SU-DHL-6 (cell line): ENCODE results near the gene FGFRL1.

Experiments
- H2AFZ ChIP-seq: fragments of 200-600 bp; sonication (generic); 2 replicates; pipeline ENCODE4 v1.6.1; 2014; ENCODE audit warnings: low read depth, mild to moderate bottlenecking, moderate library complexity, mixed read lengths, antibody characterized with exemption, low read length; ENCODE audit not compliant: severe bottlenecking
- H3F3A ChIP-seq: fragments of 200-600 bp; shearing (Covaris generic); 2 replicates; pipeline ENCODE4 v1.6.0; 2016; ENCODE audit warnings: antibody characterized with exemption, mild to moderate bottlenecking; ENCODE audit not compliant: insufficient read depth
- H3K27ac ChIP-seq: fragments of 200-600 bp; sonication (generic); 2 replicates; pipeline ENCODE4 v1.5.1; 2016; ENCODE audit warnings: low read depth, mild to moderate bottlenecking, low read length, moderate library complexity, mixed read lengths
- H3K27me3 ChIP-seq: fragments of 200-600 bp; sonication (generic), shearing (Covaris generic); 2 replicates; pipeline ENCODE4 v1.6.0; 2014; ENCODE audit warnings: mild to moderate bottlenecking, low read length
- H3K36me3 ChIP-seq: fragments of 200-600 bp; sonication (generic); 2 replicates; pipeline ENCODE4 v1.6.1; 2014; ENCODE audit warnings: mild to moderate bottlenecking, low read length, mixed read lengths
- H3K4me2 ChIP-seq: fragments of 300-600, 200-600 bp; shearing (Covaris generic), sonication (generic); 2 replicates; pipeline ENCODE4 v1.6.0; 2014; ENCODE audit warnings: low read length, low read depth, mild to moderate bottlenecking; ENCODE audit not compliant: poor library complexity, severe bottlenecking
- H3K4me3 ChIP-seq: fragments of 200-600 bp; sonication (generic); 2 replicates; pipeline ENCODE4 v1.5.1; 2014; ENCODE audit warnings: antibody characterized with exemption, low read length, mild to moderate bottlenecking, mixed read lengths; ENCODE audit not compliant: insufficient read depth, poor library complexity, severe bottlenecking
- H3K79me2 ChIP-seq: fragments of 200-600 bp; sonication (generic); 2 replicates; pipeline ENCODE4 v1.6.1; 2014; ENCODE audit warnings: mild to moderate bottlenecking, low read length, moderate library complexity; ENCODE audit not compliant: insufficient read depth
- H3K9ac ChIP-seq: fragments of 200-600 bp; sonication (generic); 2 replicates; pipeline ENCODE4 v1.7.0; 2014; ENCODE audit warnings: mild to moderate bottlenecking, low read length
- H3K9me2 ChIP-seq: fragments of 200-600 bp; sonication (generic); replicated peaks from 2 replicates; pipeline ENCODE4 v1.6.1; 2014; ENCODE audit warnings: low read length; ENCODE audit not compliant: insufficient read depth
- H3K9me3 ChIP-seq: fragments of 200-600 bp; sonication (generic); 2 replicates; pipeline ENCODE4 v1.6.1; 2014; ENCODE audit warnings: low read length, mixed read lengths; ENCODE audit not compliant: insufficient read depth
- H4K20me1 ChIP-seq: fragments of 200-600 bp; sonication (generic); 2 replicates; pipeline ENCODE4 v1.6.1; 2014; ENCODE audit warnings: low read depth, mild to moderate bottlenecking, antibody characterized with exemption, low read length, moderate library complexity, mixed read lengths
- EZH2phosphoT487 ChIP-seq: fragments of 200-600 bp; sonication (generic), shearing (Covaris generic); conservative IDR thresholded peaks from 2 replicates; pipeline ENCODE4 v1.6.1; 2018; ENCODE audit warnings: mild to moderate bottlenecking, antibody characterized with exemption, low read length, moderate library complexity, mixed read lengths
- TF ChIP-seq, protein P1 (sequence below): fragments of 200-600 bp; sonication (generic); IDR thresholded peaks from one replicate; pipeline ENCODE4 v1.5.1; 2017; ENCODE audit warnings: antibody characterized with exemption, mild to moderate bottlenecking, low read length, moderate library complexity; ENCODE audit not compliant: insufficient read depth, poor library complexity, severe bottlenecking

FGFRL1 gene

DNA sequence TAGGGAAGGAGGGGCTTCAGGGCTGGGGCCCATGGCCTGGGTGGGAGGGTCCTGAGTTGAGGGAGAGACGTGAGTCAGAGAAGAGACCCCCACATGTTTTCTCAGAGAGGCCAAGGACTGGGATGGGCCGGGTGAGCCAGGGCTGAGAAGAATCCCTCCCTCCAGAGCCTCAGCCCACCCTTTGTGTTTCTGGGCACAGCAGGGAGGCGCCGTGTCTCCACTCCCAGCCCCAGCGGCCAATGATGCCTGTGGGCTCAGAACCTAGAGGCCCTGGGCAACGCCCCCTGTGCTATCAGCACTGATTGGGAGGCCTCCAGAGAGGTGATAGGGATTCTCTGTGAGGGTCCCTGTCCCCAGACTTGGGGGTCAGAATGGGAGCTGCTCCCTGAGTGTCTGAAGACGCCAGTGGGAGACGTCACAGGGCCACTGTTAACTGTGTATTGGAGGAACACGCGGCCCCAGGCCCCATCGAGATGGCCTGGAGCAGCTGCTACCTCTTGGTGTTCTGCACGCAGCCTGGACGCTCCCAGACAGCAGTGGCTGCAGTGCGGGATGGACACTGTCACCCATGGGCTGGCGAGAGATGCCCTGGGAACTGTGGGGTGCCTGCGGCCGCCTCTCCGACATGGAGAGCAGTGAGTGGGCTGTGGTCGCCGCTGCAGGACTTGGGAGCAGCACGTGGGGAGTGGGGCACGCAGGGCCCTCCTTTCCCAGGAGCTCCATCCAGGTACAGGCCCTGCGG lies 8.5 kb downstream of the FGFRL1 start:
- H3K36me3 ChIP-seq, result no peaks in the 10 kb centered on the region
- H3F3A ChIP-seq, result no peaks in the 10 kb centered on the region
- no peak overlapping the region for H3K9ac ChIP-seq
- H3K4me3 ChIP-seq, result no peak overlapping the region
- no peak overlapping the region for H3K27ac ChIP-seq
- no peaks in the 10 kb centered on the region for H3K27me3 ChIP-seq
- H2AFZ ChIP-seq, result no peak overlapping the region
- H3K4me2 ChIP-seq, result no peak overlapping the region
- no peak for TF ChIP-seq EZH2phosphoT487
- TF ChIP-seq, protein P1, sequence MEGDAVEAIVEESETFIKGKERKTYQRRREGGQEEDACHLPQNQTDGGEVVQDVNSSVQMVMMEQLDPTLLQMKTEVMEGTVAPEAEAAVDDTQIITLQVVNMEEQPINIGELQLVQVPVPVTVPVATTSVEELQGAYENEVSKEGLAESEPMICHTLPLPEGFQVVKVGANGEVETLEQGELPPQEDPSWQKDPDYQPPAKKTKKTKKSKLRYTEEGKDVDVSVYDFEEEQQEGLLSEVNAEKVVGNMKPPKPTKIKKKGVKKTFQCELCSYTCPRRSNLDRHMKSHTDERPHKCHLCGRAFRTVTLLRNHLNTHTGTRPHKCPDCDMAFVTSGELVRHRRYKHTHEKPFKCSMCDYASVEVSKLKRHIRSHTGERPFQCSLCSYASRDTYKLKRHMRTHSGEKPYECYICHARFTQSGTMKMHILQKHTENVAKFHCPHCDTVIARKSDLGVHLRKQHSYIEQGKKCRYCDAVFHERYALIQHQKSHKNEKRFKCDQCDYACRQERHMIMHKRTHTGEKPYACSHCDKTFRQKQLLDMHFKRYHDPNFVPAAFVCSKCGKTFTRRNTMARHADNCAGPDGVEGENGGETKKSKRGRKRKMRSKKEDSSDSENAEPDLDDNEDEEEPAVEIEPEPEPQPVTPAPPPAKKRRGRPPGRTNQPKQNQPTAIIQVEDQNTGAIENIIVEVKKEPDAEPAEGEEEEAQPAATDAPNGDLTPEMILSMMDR, result no peak
- no peaks in the 10 kb centered on the region for H3K9me3 ChIP-seq
- no peaks in the 10 kb centered on the region for H3K9me2 ChIP-seq
- H4K20me1 ChIP-seq, result no peaks in the 10 kb centered on the region
- H3K79me2 ChIP-seq, result no peaks in the 10 kb centered on the region

DNA sequence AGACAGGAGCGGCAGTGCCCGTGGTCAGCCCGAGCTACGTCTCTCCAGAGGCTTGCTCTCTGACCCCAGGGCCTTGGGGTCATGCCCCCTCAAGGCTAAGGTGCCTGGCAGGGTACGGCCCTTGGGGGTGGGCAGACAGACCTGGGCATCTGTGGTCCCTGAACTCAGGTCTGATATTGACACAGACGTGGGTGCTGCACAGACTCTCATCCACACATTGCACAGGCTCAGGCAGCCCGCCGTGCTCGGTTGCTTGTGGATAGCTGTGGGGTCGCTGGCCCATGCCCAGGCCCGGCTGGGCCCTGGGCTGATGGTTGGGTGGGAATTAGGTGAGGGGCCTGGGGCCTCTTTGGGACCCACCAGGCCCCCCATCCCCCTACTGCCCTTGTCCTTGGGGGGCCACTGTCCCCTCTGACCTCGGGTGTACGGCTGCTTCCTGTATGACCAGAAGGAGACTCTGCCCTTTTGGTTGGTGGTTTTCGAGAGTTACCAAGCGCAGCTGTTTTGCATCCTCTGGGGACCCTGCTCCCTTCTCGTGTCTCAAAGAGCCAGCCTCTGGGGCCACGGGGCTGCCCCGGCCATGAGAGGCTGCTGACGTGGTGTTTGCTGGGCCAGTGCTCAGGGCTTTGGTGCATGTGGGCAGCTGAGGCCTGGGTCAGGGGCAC lies 10.1 kb downstream of the FGFRL1 start:
- Histone ChIP-seq H3K36me3 (no peaks in the 10 kb centered on the region), H3K27me3 (no peaks in the 10 kb centered on the region), H3K4me3 (no peak overlapping the region), H4K20me1 (no peaks in the 10 kb centered on the region), H3K27ac (no peak overlapping the region), H3K79me2 (no peaks in the 10 kb centered on the region), H3K9ac (no peak overlapping the region), H2AFZ (no peak overlapping the region), H3K9me3 (no peaks in the 10 kb centered on the region), H3F3A (no peaks in the 10 kb centered on the region; the same call in 1 of the 2 replicates), H3K4me2 (no peak overlapping the region), H3K9me2 (no peaks in the 10 kb centered on the region)
- TF ChIP-seq, protein P1, result no peak
- no peak for TF ChIP-seq EZH2phosphoT487

DNA sequence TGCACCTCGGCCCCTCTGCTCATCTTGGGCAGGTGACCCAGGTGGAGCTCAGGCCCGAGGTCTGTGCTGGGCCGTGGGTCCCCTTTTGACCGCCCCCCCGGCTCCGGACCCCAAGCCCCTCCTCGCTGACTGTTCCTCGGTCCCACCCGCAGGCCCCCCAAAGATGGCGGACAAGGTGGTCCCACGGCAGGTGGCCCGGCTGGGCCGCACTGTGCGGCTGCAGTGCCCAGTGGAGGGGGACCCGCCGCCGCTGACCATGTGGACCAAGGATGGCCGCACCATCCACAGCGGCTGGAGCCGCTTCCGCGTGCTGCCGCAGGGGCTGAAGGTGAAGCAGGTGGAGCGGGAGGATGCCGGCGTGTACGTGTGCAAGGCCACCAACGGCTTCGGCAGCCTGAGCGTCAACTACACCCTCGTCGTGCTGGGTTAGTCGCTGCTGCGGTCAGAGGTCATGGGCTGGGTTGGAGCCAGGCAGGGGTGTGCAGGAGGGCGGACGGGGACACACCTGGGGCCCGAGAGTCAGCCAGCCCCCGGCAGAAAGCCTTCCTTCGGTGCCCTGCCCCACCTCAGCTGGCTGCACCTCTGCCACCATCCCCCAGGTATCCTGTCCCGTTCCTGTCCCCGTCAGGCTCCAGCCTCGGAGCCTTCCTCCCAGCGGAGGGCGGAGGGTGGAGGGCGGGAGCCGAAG lies 10.8 kb downstream of the FGFRL1 start:
- H3K36me3 ChIP-seq, result no peaks in the 10 kb centered on the region
- no peak overlapping the region for H3K4me2 ChIP-seq
- H3K9me2 ChIP-seq, result no peaks in the 10 kb centered on the region
- no peaks in the 10 kb centered on the region for H3K27me3 ChIP-seq
- H3F3A ChIP-seq, result no peaks in the 10 kb centered on the region; the same call in 1 of the 2 replicates
- H3K9me3 ChIP-seq, result no peaks in the 10 kb centered on the region
- TF ChIP-seq, protein P1, result no peak
- TF ChIP-seq EZH2phosphoT487, result no peak
- no peak overlapping the region for H3K27ac ChIP-seq
- no peaks in the 10 kb centered on the region for H3K79me2 ChIP-seq
- no peak overlapping the region for H2AFZ ChIP-seq
- no peak overlapping the region for H3K9ac ChIP-seq
- no peaks in the 10 kb centered on the region for H4K20me1 ChIP-seq
- H3K4me3 ChIP-seq, result no peak overlapping the region
